ENCODE data around the gene PPIH.
"Not testable (repeated sequence)": the region's sequence is repeated elsewhere in the genome, so short reads cannot be mapped to it uniquely, and the experiment has no call there.

PPIH gene

DNA sequence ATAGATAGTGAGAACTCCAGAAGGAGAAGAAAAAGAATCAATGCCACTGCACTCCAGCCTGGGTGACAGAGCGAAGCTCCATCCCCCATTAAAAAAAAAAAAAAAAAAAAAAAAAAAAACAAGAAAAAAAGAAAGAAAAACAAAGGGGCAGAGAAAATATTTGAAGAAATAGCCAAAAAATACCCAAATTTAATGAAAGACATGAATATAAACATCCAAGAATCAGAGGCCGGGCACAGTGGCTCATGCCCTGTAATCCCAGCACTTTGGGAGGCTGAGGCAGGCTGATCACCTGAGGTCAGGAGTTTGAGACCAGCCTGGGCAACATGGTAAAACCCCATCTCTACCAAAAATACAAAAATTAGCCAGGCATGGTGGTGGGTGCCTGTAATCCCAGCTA, 64.2 kb downstream of the PPIH start:
- not testable (repeated sequence) for DNase-seq (ENCODE audit: low read depth); H3K4me3 ChIP-seq (ENCODE audit: low read depth, low read length)

DNA sequence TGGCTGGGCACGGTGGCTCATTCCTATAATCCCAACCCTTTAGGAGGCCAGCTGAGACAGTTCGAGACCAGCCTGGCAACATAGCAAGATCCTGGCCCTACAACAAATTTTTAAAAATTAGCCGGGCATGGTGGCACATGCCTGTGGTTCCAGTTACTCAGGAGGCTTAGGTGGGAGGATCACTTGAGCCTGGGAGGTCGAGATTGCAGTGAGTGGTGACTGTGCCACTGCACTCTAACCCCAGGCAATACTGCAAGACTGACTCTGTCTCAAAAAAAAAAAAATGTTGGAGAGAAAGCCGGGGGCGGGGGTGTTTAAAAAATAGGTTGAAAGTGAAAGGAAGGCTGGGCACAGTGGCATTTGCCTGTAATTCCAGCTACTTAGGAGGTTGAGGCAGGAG, 65.3 kb downstream of the PPIH start:
- no peak for DNase-seq (ENCODE audit: low read depth)
- H3K4me3 ChIP-seq (ENCODE audit: low read depth, low read length): no peak overlapping the region

- not testable (repeated sequence) for DNase-seq (ENCODE audit: low read depth); H3K4me3 ChIP-seq (ENCODE audit: low read depth, low read length)
Measured at GRCh38 chr1:42725820-42726219, 67.6 kb downstream of the PPIH start.
